GM06990 (cell line): Measurements from ENCODE around the gene KIF5A.

ENCODE experiments used
- DNase-seq: peaks from one replicate; pipeline ENCODE4 v3.0.0-alpha.2; 2011; ENCODE audit not compliant: insufficient read length; ENCODE audit errors: extremely low read depth
- H3K27me3 ChIP-seq: replicated peaks from 2 replicates; pipeline ENCODE4 v1.6.0; 2011; ENCODE audit warnings: low read length; ENCODE audit not compliant: control insufficient read depth, insufficient read depth
- H3K36me3 ChIP-seq: 2 replicates; pipeline ENCODE4 v1.5.1; 2011; ENCODE audit warnings: low read length; ENCODE audit not compliant: control insufficient read depth, insufficient read depth
- H3K4me3 ChIP-seq: replicated peaks from 2 replicates; pipeline ENCODE4 v1.5.1; 2011; ENCODE audit warnings: low read depth, mild to moderate bottlenecking, control low read depth, low read length
- CTCF ChIP-seq: IDR thresholded peaks from 2 replicates; pipeline ENCODE4 v1.5.1; 2011; ENCODE audit warnings: low read length, control low read depth, mild to moderate bottlenecking, inconsistent platforms; ENCODE audit not compliant: insufficient read depth, poor library complexity, severe bottlenecking

Gene KIF5A

GRCh38 chr12:57523706-57524614 lies 25.9 kb upstream of the KIF5A start:
- no peak for DNase-seq
- Histone ChIP-seq H3K4me3 (peak overlapping the region; percentile 93), H3K36me3 (peaks cover 25% of the 10 kb centered on the region), H3K27me3 (no peaks in the 10 kb centered on the region)
- TF ChIP-seq CTCF, result no peak

- H3K36me3 ChIP-seq, result peaks cover 32% of the 10 kb centered on the region
- no peak for TF ChIP-seq CTCF
- H3K27me3 ChIP-seq, result no peaks in the 10 kb centered on the region
- H3K4me3 ChIP-seq, result no peak overlapping the region
- DNase-seq, result no peak
Measured at GRCh38 chr12:57524814-57525614, 24.8 kb upstream of the KIF5A start.

GRCh38 chr12:57525615-57526383 lies 24.0 kb upstream of the KIF5A start:
- no peak for DNase-seq
- TF ChIP-seq CTCF, result no peak
- Histone ChIP-seq H3K27me3 (no peaks in the 10 kb centered on the region), H3K4me3 (no peak overlapping the region), H3K36me3 (peaks cover 37% of the 10 kb centered on the region)

- Histone ChIP-seq H3K4me3 (no peak overlapping the region), H3K27me3 (no peaks in the 10 kb centered on the region), H3K36me3 (peaks cover 37% of the 10 kb centered on the region)
- TF ChIP-seq CTCF, result no peak
- no peak for DNase-seq
Measured at GRCh38 chr12:57526477-57527126, 23.2 kb upstream of the KIF5A start.

GRCh38 chr12:57527184-57527583 lies 22.7 kb upstream of the KIF5A start:
- Histone ChIP-seq H3K4me3 (no peak overlapping the region), H3K27me3 (no peaks in the 10 kb centered on the region), H3K36me3 (peaks cover 37% of the 10 kb centered on the region)
- no peak for DNase-seq
- TF ChIP-seq CTCF, result no peak
